Measurements from ENCODE around the gene CRLF2.
"Not testable (repeated sequence)": the region's sequence is repeated elsewhere in the genome, so short reads cannot be mapped to it uniquely, and the experiment has no call there.

The CRLF2 gene

GRCh38 chrX:1215123-1215823 is 2.8 kb upstream of the CRLF2 start:
- DNase-seq (ENCODE audit: low spot score) = no peak

- DNase-seq (ENCODE audit: low spot score) = no peak
Measured at GRCh38 chrX:1213971-1214370, 1.5 kb upstream of the CRLF2 start.

- no peak for DNase-seq (ENCODE audit: low spot score)
Measured at GRCh38 chrX:1210844-1211243, 1.6 kb downstream of the CRLF2 start.

- DNase-seq (ENCODE audit: low spot score) = no peak
Measured at GRCh38 chrX:1207496-1208025, 4.9 kb downstream of the CRLF2 start.

GRCh38 chrX:1205681-1206611 is 6.5 kb downstream of the CRLF2 start:
- no peak for DNase-seq (ENCODE audit: low spot score)

- no peak for DNase-seq (ENCODE audit: low spot score)
Measured at GRCh38 chrX:1202251-1202650, 10.2 kb downstream of the CRLF2 start.

GRCh38 chrX:1196436-1196835 is 16.0 kb downstream of the CRLF2 start:
- DNase-seq (ENCODE audit: low spot score) = no peak

- not testable (repeated sequence) for DNase-seq (ENCODE audit: low spot score)
Measured at GRCh38 chrX:1192196-1192595, 20.3 kb downstream of the CRLF2 start.

- DNase-seq (ENCODE audit: low spot score) = no peak
Measured at GRCh38 chrX:1190596-1191145, 21.8 kb downstream of the CRLF2 start.

GRCh38 chrX:1185561-1185960 is 26.9 kb downstream of the CRLF2 start:
- DNase-seq (ENCODE audit: low spot score) = no peak

- no peak for DNase-seq (ENCODE audit: low spot score)
Measured at GRCh38 chrX:1182211-1182610, 30.2 kb downstream of the CRLF2 start.

GRCh38 chrX:1181661-1182060 is 30.8 kb downstream of the CRLF2 start:
- DNase-seq (ENCODE audit: low spot score) = not testable (repeated sequence)

GRCh38 chrX:1181170-1181569 is 31.3 kb downstream of the CRLF2 start:
- no peak for DNase-seq (ENCODE audit: low spot score)

GRCh38 chrX:1178580-1179057 is 33.8 kb downstream of the CRLF2 start:
- DNase-seq (ENCODE audit: low spot score) = no peak

- not testable (repeated sequence) for DNase-seq (ENCODE audit: low spot score)
Measured at GRCh38 chrX:1176531-1177320, 35.7 kb downstream of the CRLF2 start.

GRCh38 chrX:1174609-1175545 is 37.6 kb downstream of the CRLF2 start:
- not testable (repeated sequence) for DNase-seq (ENCODE audit: low spot score)

GRCh38 chrX:1173435-1173834 is 39.0 kb downstream of the CRLF2 start:
- not testable (repeated sequence) for DNase-seq (ENCODE audit: low spot score)

- no peak for DNase-seq (ENCODE audit: low spot score)
Measured at GRCh38 chrX:1172496-1172895, 40.0 kb downstream of the CRLF2 start.

GRCh38 chrX:1171915-1172314 is 40.5 kb downstream of the CRLF2 start:
- DNase-seq (ENCODE audit: low spot score) = not testable (repeated sequence)

GRCh38 chrX:1170243-1170642 is 42.2 kb downstream of the CRLF2 start:
- no peak for DNase-seq (ENCODE audit: low spot score)

GRCh38 chrX:1169189-1169588 is 43.3 kb downstream of the CRLF2 start:
- DNase-seq (ENCODE audit: low spot score) = no peak
